GM10266 (cell line): ENCODE measurements around the gene MPHOSPH8.

ENCODE experiments used
- DNase-seq: peaks from one replicate; pipeline ENCODE4 v3.0.0; 2012; ENCODE audit errors: extremely low spot score
- TF ChIP-seq, protein P1 (sequence below): IDR thresholded peaks from 2 replicates; pipeline ENCODE4 v1.5.1; 2012; ENCODE audit warnings: mild to moderate bottlenecking, low read depth; ENCODE audit not compliant: control insufficient read depth, insufficient read depth; ENCODE audit errors: missing control alignments

Gene MPHOSPH8

DNA sequence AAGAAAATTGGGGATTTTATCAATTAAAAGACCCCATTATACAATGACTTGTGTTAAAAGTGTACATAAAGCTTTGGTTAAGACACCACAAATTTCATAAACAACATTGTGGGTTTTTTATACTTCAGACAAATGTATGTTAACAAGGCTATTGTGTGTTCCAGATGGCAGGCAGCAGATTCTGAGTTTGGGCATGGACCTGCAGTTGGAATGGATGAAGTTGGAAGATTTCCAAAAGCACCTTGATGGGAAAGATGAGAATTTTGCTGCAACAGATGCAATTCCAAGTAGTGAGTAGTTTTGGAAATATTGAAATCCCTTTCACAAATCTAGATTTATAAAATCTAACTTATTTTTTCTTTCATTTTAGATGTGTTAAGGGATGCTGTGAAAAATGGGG, 25.4 kb downstream of the MPHOSPH8 start:
- TF ChIP-seq, protein P1, sequence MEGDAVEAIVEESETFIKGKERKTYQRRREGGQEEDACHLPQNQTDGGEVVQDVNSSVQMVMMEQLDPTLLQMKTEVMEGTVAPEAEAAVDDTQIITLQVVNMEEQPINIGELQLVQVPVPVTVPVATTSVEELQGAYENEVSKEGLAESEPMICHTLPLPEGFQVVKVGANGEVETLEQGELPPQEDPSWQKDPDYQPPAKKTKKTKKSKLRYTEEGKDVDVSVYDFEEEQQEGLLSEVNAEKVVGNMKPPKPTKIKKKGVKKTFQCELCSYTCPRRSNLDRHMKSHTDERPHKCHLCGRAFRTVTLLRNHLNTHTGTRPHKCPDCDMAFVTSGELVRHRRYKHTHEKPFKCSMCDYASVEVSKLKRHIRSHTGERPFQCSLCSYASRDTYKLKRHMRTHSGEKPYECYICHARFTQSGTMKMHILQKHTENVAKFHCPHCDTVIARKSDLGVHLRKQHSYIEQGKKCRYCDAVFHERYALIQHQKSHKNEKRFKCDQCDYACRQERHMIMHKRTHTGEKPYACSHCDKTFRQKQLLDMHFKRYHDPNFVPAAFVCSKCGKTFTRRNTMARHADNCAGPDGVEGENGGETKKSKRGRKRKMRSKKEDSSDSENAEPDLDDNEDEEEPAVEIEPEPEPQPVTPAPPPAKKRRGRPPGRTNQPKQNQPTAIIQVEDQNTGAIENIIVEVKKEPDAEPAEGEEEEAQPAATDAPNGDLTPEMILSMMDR, result no peak

DNA sequence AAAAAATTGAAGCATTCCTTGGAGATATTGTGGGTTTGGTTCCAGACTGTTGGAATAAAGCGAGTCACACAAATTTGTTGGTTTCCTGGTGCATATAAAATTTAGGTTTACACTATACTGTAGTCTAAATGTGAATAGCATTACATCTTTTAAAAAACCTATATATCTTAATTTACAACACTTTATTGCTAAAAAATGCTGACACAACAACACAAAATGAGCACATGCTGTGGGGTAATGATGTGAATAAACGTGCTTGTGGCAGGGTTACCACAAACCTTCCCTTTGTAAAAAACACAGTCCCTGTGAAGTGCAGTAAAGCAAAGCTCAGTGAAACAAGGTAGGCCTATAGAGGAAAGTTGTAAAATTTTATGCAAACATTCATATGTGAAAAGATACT, 27.7 kb downstream of the MPHOSPH8 start:
- TF ChIP-seq, protein P1, result no peak
- DNase-seq, result no peak

More for the DNA sequence above, 25.4 kb downstream of the MPHOSPH8 start:
- no peak for DNase-seq

DNA sequence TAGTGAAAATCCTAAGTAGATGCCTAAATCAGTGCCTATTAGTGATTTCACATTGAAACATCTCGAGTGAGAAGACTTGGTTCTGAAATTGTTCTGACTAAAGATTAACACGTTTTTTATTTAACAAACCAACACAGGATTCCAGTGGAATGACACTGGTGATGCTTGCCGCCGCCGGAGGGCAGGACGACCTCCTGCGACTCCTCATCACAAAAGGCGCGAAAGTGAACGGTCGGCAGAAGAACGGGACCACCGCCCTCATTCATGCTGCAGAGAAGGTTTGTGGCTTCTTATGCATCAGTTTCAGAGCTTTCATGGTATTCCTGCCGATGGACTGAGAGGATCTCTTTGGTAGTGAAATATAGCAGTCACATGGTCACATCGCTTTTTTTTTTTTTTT, 28.1 kb downstream of the MPHOSPH8 start:
- TF ChIP-seq, protein P1, result no peak
- DNase-seq, result no peak

DNA sequence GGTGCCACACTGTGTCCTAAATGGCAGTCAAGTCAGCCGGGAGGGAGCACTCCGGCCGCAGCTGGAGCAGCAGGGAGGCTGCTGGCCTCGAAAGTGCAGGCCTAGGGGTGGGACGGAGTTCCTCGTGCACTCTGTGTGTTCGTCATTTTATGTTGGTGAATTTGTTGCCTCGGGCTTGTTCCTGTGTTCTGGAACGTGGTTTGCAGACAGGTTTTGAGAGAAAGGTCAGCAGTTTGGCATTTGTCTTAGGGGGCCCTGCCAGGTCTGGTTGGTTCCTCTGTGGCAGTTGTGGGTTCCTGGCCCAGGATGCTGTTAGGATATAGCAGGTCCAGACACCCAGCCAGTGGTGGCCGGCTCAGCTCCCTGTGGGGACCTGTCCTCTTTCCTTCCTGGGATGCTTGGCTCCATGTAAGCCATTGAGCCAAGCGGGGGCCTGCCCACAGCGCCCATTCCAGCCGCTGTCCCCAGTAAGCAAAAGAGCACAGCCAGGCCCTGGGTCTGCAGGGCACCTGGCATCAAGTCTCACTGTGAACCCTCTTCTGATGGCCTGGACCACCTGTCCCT, 30.0 kb downstream of the MPHOSPH8 start:
- TF ChIP-seq, protein P1, result no peak

DNA sequence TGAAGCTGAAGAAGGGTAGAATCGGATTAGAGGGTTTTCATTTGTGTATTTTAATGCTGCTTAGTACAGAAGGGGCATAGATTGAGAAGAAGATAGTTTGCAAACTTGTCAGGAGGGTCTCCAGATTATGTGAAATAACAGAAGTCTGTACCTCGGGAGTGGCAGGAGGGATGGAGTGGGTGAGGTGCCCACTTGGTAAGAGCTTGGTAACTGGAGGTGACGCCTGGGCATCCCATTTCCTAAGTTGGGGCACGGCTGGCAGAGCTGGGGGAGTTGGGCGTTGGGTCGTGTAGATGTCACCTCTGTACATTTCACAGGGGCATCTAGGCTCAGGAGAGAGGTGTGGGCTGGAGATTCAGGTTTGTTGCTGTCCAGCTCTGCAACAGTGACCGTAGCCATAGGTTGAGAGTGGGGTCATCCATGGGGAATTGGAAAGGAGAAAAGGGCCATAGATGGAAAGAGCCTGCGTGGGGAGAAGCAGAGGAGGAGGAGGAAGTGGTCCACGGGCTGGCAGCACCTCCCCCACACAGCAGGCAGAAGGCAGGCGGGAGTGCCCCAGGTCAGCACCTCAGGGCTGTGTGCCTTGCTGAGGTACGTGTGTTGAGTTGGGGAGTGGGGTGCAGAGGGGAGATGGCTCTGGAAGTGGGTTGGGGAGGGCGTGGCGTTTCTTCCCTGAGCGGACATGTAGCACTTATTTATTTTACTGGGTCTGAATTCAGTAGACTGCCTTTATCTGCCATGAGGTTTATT, 31.2 kb downstream of the MPHOSPH8 start:
- DNase-seq, result no peak
- TF ChIP-seq, protein P1, result no peak

More for the DNA sequence above, 30.0 kb downstream of the MPHOSPH8 start:
- DNase-seq, result no peak

DNA sequence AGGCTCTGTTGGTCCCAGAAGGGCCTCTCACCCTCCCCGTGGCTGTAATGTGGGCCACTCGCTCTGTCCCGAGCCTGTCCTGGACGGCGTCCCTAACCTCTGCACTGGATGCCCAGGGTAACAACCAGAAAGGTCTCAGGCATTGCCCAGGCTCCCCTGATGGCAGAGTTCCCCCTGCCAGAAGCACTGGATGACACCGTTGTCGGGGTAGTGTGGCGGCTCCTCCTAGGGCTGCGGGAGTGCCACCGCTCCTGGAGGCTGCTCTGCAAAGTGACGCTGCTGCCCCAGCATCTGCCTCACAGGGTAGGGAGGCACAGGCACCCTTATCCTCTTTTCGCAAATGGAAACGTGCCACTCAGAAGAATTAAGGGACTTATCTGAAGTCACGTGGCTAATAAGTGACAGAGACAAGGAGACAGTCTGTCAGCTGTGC, 32.0 kb downstream of the MPHOSPH8 start:
- TF ChIP-seq, protein P1, result no peak
- no peak for DNase-seq

DNA sequence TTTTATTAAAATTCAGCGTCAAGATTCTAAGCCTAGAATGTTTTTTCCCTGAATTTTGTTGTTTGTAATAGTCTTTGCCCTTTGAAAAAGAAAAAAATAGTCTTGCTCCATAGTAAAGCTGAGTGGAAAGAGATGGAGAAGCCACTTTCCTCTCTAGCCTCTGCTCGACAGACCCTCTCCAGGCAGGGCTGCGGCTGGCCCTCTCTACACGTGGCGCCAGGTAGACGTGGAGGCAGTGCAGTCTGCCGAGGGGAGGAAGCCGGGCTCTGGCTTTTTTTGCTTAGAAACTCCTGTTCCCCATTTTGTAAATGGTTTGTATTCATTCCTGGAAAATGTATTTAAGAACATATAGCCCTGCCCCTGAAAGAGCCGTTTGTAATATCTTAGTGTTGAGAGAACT, 35.3 kb downstream of the MPHOSPH8 start:
- TF ChIP-seq, protein P1, result no peak
- DNase-seq, result no peak
